Keratinocyte (primary cell): Measurements from ENCODE around the gene SEC14L5.

Experiments used
- EZH2 ChIP-seq: IDR thresholded peaks from one replicate; pipeline ENCODE4 v1.6.1; 2012; ENCODE audit warnings: inconsistent platforms, mild to moderate bottlenecking, low read length, moderate library complexity
- TF ChIP-seq, protein P1 (sequence below), 3 experiments: IDR thresholded peaks in 1 of 3; conservative IDR thresholded peaks in 1 of 3; optimal IDR thresholded peaks in 1 of 3; 2 replicates in 2 of 3; 3 replicates in 1 of 3; pipeline versions ENCODE3 to v1.5.1; 2011; ENCODE audit warnings: low read length in 3 of 3, mild to moderate bottlenecking in 3 of 3, moderate library complexity in 2 of 3, control low read depth in 1 of 3, inconsistent platforms in 1 of 3; ENCODE audit not compliant: insufficient read depth in 2 of 3; ENCODE audit errors: extremely low read depth in 1 of 3

DNA sequence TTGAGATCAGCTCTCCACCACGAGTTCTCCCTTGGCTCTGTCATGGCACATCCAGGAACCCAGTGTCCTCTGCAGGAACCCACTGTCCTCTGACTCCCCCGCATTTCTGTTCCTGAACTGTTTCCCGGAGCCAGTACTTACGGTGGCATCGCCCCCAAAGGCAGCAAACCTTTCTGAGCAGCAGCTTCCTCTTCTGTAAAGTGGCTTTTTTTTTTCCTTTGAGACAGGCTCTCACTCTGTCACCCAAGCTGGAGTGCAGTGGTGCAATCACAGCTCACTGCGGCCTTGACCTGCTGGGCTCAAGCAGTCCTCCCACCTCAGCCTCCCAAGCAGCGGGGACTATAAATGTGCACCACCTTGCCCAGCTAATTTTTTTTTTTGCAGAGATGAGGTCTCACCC is 43.4 kb downstream of the SEC14L5 start:
- TF ChIP-seq, protein P1, sequence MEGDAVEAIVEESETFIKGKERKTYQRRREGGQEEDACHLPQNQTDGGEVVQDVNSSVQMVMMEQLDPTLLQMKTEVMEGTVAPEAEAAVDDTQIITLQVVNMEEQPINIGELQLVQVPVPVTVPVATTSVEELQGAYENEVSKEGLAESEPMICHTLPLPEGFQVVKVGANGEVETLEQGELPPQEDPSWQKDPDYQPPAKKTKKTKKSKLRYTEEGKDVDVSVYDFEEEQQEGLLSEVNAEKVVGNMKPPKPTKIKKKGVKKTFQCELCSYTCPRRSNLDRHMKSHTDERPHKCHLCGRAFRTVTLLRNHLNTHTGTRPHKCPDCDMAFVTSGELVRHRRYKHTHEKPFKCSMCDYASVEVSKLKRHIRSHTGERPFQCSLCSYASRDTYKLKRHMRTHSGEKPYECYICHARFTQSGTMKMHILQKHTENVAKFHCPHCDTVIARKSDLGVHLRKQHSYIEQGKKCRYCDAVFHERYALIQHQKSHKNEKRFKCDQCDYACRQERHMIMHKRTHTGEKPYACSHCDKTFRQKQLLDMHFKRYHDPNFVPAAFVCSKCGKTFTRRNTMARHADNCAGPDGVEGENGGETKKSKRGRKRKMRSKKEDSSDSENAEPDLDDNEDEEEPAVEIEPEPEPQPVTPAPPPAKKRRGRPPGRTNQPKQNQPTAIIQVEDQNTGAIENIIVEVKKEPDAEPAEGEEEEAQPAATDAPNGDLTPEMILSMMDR (optimal IDR thresholded peaks at IDR 0.05 in 1 of 3, IDR thresholded peaks at IDR 0.05 in 1 of 3, conservative IDR thresholded peaks at IDR 0.05 in 1 of 3; ENCODE audit: extremely low read depth in 1 of 3, insufficient read depth in 2 of 3, low read length in 3 of 3), result no peak
- no peak for TF ChIP-seq EZH2
